Hepatocyte (in vitro differentiated cells): ENCODE results near the gene ACSM3.

ENCODE experiments used
- CTCF ChIP-seq: fragments of 200-600 bp; sonication (generic); IDR thresholded peaks from 2 replicates; pipeline ENCODE4 v1.5.1; 2016; ENCODE audit warnings: antibody characterized with exemption, mild to moderate bottlenecking; ENCODE audit not compliant: poor library complexity
- EZH2 ChIP-seq: fragments of 200-600 bp; sonication (generic); IDR thresholded peaks from 2 replicates; pipeline ENCODE4 v1.6.1; 2016; ENCODE audit warnings: antibody characterized with exemption, mild to moderate bottlenecking, borderline replicate concordance
- EZH2phosphoT487 ChIP-seq: fragments of 200-600 bp; sonication (generic); IDR thresholded peaks from one replicate; pipeline ENCODE4 v1.6.1; 2018; ENCODE audit warnings: antibody characterized with exemption, mild to moderate bottlenecking, low read depth, moderate library complexity; ENCODE audit not compliant: unreplicated experiment, severe bottlenecking

GRCh38 chr16:20762404-20763123, 1.2 kb upstream of the ACSM3 start:
- TF ChIP-seq EZH2phosphoT487 (no peak), CTCF (no peak), EZH2 (no peak)
